Ishikawa (cell line): ENCODE results near the gene USH1C.

Experiments
- CEBPB ChIP-seq: IDR thresholded peaks from 2 replicates; pipeline ENCODE4 v1.6.1; 2012
- CREB1 ChIP-seq: IDR thresholded peaks from 2 replicates; pipeline ENCODE4 v1.6.1; 2012; ENCODE audit warnings: low read depth
- EGR1 ChIP-seq: IDR thresholded peaks from 2 replicates; pipeline ENCODE4 v1.6.1; 2012
- EP300 ChIP-seq: IDR thresholded peaks from 2 replicates; pipeline ENCODE4 v1.6.1; 2012; ENCODE audit warnings: borderline replicate concordance
- FOXM1 ChIP-seq: IDR thresholded peaks from 2 replicates; pipeline ENCODE4 v1.6.1; 2012; ENCODE audit warnings: low read depth, borderline replicate concordance
- MAX ChIP-seq: IDR thresholded peaks from 2 replicates; pipeline ENCODE4 v1.6.1; 2012
- NFIC ChIP-seq: IDR thresholded peaks from 2 replicates; pipeline ENCODE4 v1.6.1; 2012
- RAD21 ChIP-seq: IDR thresholded peaks from 2 replicates; pipeline ENCODE4 v1.6.1; 2012; ENCODE audit warnings: low read depth
- REST ChIP-seq: IDR thresholded peaks from 2 replicates; pipeline ENCODE4 v1.6.1; 2012; ENCODE audit warnings: low read depth, mild to moderate bottlenecking
- TAF1 ChIP-seq: IDR thresholded peaks from 2 replicates; pipeline ENCODE4 v1.6.1; 2012; ENCODE audit warnings: low read depth, mild to moderate bottlenecking
- TCF12 ChIP-seq: IDR thresholded peaks from 2 replicates; pipeline ENCODE4 v1.6.1; 2012; ENCODE audit warnings: low read depth
- TEAD4 ChIP-seq: IDR thresholded peaks from 2 replicates; pipeline ENCODE4 v1.6.1; 2012
- YY1 ChIP-seq: IDR thresholded peaks from 2 replicates; pipeline ENCODE4 v1.6.1; 2012; ENCODE audit warnings: low read depth
- ZBTB7A ChIP-seq: IDR thresholded peaks from 2 replicates; pipeline ENCODE4 v1.6.1; 2012; ENCODE audit warnings: low read depth
- TF ChIP-seq, protein P1 (sequence below): IDR thresholded peaks from 2 replicates; pipeline ENCODE4 v1.6.1; 2012

The USH1C gene

GRCh38 chr11:17476317-17477083 is 67.7 kb downstream of the USH1C start, which contains the start of gene ABCC8:
Gene ABCC8, minus strand, starts transcription at chr11:17476845. Its CDS starts 69 bp downstream, at chr11:17476776.
- no peak for TF ChIP-seq TCF12
- no peak for TF ChIP-seq NFIC
- no peak for TF ChIP-seq FOXM1
- TF ChIP-seq ZBTB7A = no peak
- no peak for TF ChIP-seq TAF1
- TF ChIP-seq RAD21 = no peak
- TF ChIP-seq CREB1 = no peak
- no peak for TF ChIP-seq CEBPB
- no peak for TF ChIP-seq REST

- TF ChIP-seq EP300 (no peak), NFIC (no peak), YY1 (no peak), CEBPB (no peak), REST (no peak), TCF12 (no peak), FOXM1 (no peak), ZBTB7A (no peak), TAF1 (no peak), EGR1 (no peak), TEAD4 (no peak), RAD21 (no peak), CREB1 (no peak), MAX (no peak)
- TF ChIP-seq, protein P1, sequence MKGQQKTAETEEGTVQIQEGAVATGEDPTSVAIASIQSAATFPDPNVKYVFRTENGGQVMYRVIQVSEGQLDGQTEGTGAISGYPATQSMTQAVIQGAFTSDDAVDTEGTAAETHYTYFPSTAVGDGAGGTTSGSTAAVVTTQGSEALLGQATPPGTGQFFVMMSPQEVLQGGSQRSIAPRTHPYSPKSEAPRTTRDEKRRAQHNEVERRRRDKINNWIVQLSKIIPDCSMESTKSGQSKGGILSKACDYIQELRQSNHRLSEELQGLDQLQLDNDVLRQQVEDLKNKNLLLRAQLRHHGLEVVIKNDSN = no peak
These were observed 68.4 kb downstream of the USH1C start for GRCh38 chr11:17475666-17476316.

- no peak for TF ChIP-seq EP300
- no peak for TF ChIP-seq YY1
- TF ChIP-seq TEAD4 = no peak
- no peak for TF ChIP-seq CREB1
- no peak for TF ChIP-seq TAF1
- TF ChIP-seq REST = no peak
- no peak for TF ChIP-seq FOXM1
- no peak for TF ChIP-seq MAX
- no peak for TF ChIP-seq TCF12
- TF ChIP-seq RAD21 = no peak
- TF ChIP-seq NFIC = no peak
- no peak for TF ChIP-seq EGR1
- no peak for TF ChIP-seq ZBTB7A
These were observed 71.0 kb downstream of the USH1C start for GRCh38 chr11:17473071-17473744.

- no peak for TF ChIP-seq REST
- no peak for TF ChIP-seq EGR1
- no peak for TF ChIP-seq TEAD4
- TF ChIP-seq YY1 = no peak
- TF ChIP-seq TCF12 = no peak
- TF ChIP-seq CREB1 = no peak
These were observed 71.7 kb downstream of the USH1C start for GRCh38 chr11:17472467-17472866.
